ENCODE results near the gene F2RL3.

DNA sequence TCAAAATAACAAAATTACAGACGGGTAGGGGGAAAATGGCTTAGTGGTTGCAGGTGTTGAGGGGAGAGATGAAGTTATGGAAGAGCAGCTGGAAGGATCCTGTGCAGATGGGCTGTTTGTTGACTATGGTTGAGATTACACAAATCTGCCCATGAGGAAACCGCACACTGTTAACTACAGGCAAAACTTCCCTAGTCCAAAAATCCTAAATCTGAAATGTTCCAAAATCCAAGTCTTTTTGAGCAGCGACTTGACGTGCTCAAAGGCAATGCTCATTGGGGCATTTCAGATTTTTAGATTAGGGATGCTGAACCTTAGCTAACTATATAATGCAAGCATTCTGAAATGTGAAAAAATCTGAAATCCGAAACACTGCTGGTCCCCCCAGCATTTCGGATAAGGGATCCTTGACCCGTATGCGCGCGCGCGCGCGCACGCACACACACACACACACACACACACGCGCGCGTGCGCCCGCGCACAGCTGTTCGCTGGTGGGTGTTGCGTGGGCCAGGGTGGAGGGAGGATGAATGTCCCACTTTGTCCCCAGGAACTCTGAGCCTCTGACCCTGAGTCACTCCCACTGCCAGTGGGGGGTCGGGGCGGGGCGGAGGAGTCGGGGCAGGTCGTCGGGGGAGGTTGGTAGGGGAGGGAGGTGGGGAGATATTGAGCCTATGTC lies 6.8 kb downstream of the F2RL3 start:
- TF ChIP-seq RAD21 (conservative IDR thresholded peaks at IDR 0.05) (no peak), EP300 (conservative IDR thresholded peaks at IDR 0.05; ENCODE audit: poor library complexity, severe bottlenecking) (no peak), TAF1 (IDR thresholded peaks at IDR 0.05; ENCODE audit: low read depth) (no peak), EZH2 (IDR thresholded peaks at IDR 0.05; ENCODE audit: borderline replicate concordance, insufficient read depth, low read length, poor library complexity, severe bottlenecking) (no peak)
- TF ChIP-seq, protein P1, sequence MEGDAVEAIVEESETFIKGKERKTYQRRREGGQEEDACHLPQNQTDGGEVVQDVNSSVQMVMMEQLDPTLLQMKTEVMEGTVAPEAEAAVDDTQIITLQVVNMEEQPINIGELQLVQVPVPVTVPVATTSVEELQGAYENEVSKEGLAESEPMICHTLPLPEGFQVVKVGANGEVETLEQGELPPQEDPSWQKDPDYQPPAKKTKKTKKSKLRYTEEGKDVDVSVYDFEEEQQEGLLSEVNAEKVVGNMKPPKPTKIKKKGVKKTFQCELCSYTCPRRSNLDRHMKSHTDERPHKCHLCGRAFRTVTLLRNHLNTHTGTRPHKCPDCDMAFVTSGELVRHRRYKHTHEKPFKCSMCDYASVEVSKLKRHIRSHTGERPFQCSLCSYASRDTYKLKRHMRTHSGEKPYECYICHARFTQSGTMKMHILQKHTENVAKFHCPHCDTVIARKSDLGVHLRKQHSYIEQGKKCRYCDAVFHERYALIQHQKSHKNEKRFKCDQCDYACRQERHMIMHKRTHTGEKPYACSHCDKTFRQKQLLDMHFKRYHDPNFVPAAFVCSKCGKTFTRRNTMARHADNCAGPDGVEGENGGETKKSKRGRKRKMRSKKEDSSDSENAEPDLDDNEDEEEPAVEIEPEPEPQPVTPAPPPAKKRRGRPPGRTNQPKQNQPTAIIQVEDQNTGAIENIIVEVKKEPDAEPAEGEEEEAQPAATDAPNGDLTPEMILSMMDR (IDR thresholded peaks at IDR 0.05; ENCODE audit: poor library complexity, severe bottlenecking): no peak
